ENCODE data around the gene ADAMTS12. TPM values are rescaled to one million over a fixed set of nuclear protein-coding genes. Genes with fewer than 3 reads are reported as not detected.
A peak's percentile ranks its signal among the peaks of the same experiment; 100 is the strongest.

Gene ADAMTS12
- total and polyA plus RNA-seq, 2 of the 8 experiments (the other 6 are each of a cell fraction or from before 2014, with no cell fraction given): 6.4 to 12.8 TPM

- H3K18ac ChIP-seq (ENCODE audit: extremely low read depth, low read length): no peak overlapping the region
- H3K23me2 ChIP-seq (ENCODE audit: low read depth, low read length): no peaks in the 10 kb centered on the region
- H3K4ac ChIP-seq (replicated peaks; ENCODE audit: insufficient read length, low read depth, low read length): no peak overlapping the region
- no peak overlapping the region for H3K56ac ChIP-seq (replicated peaks; ENCODE audit: insufficient read length, low read depth, low read length)
- FAIRE-seq: no peak
- WGBS, 2 experiments (ENCODE audit: extremely low coverage in 1 of 2, insufficient coverage in 1 of 2, insufficient read length in 1 of 2, insufficient replicate concordance in 2 of 2, low coverage in 1 of 2, low lambda C conversion rate in 2 of 2, missing lambda C conversion rate in 1 of 2): 85% methylated on average over 1 of the region's 1 CpG; no CpG with 5 or more reads in 1 of the 2 experiments
- no peak overlapping the region for H3K14ac ChIP-seq (ENCODE audit: insufficient read length)
- no peak overlapping the region for H4K8ac ChIP-seq (ENCODE audit: extremely low read depth, insufficient read depth, low read length)
- H3K23ac ChIP-seq (ENCODE audit: insufficient read length): no peak overlapping the region
- H4K5ac ChIP-seq (ENCODE audit: insufficient read length, low read depth, low read length): no peak overlapping the region
- H2BK15ac ChIP-seq (ENCODE audit: low read length): no peak overlapping the region
- no peak overlapping the region for H3K4me3 ChIP-seq (ENCODE audit: extremely low read depth in 1 of 4, insufficient read depth in 2 of 4, low read depth in 3 of 4, low read length in 4 of 4)
- H3K4me1 ChIP-seq (replicated peaks in 1 of 4; ENCODE audit: control insufficient read depth in 3 of 4, insufficient read depth in 4 of 4, low read length in 3 of 4): no peaks in the 10 kb centered on the region
- H3K27ac ChIP-seq (ENCODE audit: low read depth, low read length): no peak overlapping the region
- no peaks in the 10 kb centered on the region for H3K36me3 ChIP-seq (ENCODE audit: control insufficient read depth in 2 of 4, insufficient read depth in 4 of 4, low read length in 3 of 4)
- no peaks in the 10 kb centered on the region for H4K20me1 ChIP-seq (replicated peaks in 1 of 2; ENCODE audit: control insufficient read depth in 1 of 2, insufficient read depth in 2 of 2, low read length in 2 of 2)
- H3K9me3 ChIP-seq (ENCODE audit: insufficient read depth in 2 of 2, low read depth in 1 of 2, low read length in 1 of 2): 0 out of 4 replicates have a peak, but pooled peaks cover 0 to 7% of the 10 kb centered on the region in 2 experiments
- H2AK5ac ChIP-seq (ENCODE audit: low read depth, low read length): no peak overlapping the region
- no peak overlapping the region for H2BK20ac ChIP-seq (ENCODE audit: low read length)
- no peak for DNase-seq (ENCODE audit: low read depth in 1 of 2, low spot score in 2 of 2)
- POLR2A ChIA-PET (ENCODE audit: partially characterized antibody): no interaction called here
- no peak overlapping the region for H4K91ac ChIP-seq (replicated peaks; ENCODE audit: insufficient read length, low read length)
- 0 out of 2 replicates have a peak overlapping the region, but pooled peaks have one; percentile 11 for H2AFZ ChIP-seq (ENCODE audit: low read length)
- H3K79me2 ChIP-seq (ENCODE audit: control insufficient read depth in 1 of 2, insufficient read depth in 2 of 2, low read length in 2 of 2): no peaks in the 10 kb centered on the region
- H2BK5ac ChIP-seq (ENCODE audit: low read depth, low read length): no peak overlapping the region
- H3K4me2 ChIP-seq (ENCODE audit: insufficient read depth in 1 of 2, low read depth in 2 of 2, low read length in 2 of 2): no peak overlapping the region
- no peak overlapping the region for H2BK12ac ChIP-seq (ENCODE audit: low read depth, low read length)
- no peaks in the 10 kb centered on the region for H3K27me3 ChIP-seq (replicated peaks in 1 of 4; ENCODE audit: control insufficient read depth in 3 of 4, extremely low read depth in 1 of 4, insufficient read depth in 3 of 4, low read length in 3 of 4)
- no peaks in the 10 kb centered on the region for H3K79me1 ChIP-seq (ENCODE audit: low read depth, low read length)
- no peak overlapping the region for H2BK120ac ChIP-seq (replicated peaks; ENCODE audit: low read depth, low read length)
- H3K9ac ChIP-seq (replicated peaks in 1 of 4; ENCODE audit: extremely low read depth in 1 of 4, low read depth in 3 of 4, low read length in 3 of 4): no peak overlapping the region
- CTCF ChIA-PET (ENCODE audit: partially characterized antibody): interaction anchor here (1.2 kb wide), 1 partner anchor 9 kb away, joined by 3 read pairs; the partner anchor contains the start of gene ADAMTS12
- TF ChIP-seq BRCA1 (IDR thresholded peaks at IDR 0.05; ENCODE audit: low read depth, low read length) (no peak), NRF1 (IDR thresholded peaks at IDR 0.05; ENCODE audit: low read depth, low read length) (no peak), SP2 (IDR thresholded peaks at IDR 0.05; ENCODE audit: low read length) (no peak), USF2 (IDR thresholded peaks at IDR 0.05; ENCODE audit: low read length) (no peak), POU5F1 (IDR thresholded peaks at IDR 0.05; ENCODE audit: low read depth, low read length) (no peak), CEBPB (IDR thresholded peaks at IDR 0.05; ENCODE audit: low read depth, low read length) (no peak), SP1 (IDR thresholded peaks at IDR 0.05; ENCODE audit: low read depth, low read length) (no peak), SIX5 (IDR thresholded peaks at IDR 0.05; ENCODE audit: low read depth, low read length) (no peak), SAP30 (IDR thresholded peaks at IDR 0.05; ENCODE audit: insufficient read depth, insufficient replicate concordance, low read length) (no peak), FOSL1 (IDR thresholded peaks at IDR 0.05; ENCODE audit: insufficient read depth, low read depth, low read length) (no peak), ATF2 (IDR thresholded peaks at IDR 0.05; ENCODE audit: low read length) (no peak), TEAD4 (IDR thresholded peaks at IDR 0.05; ENCODE audit: low read depth, low read length) (no peak)
These were observed 9.4 kb upstream of the ADAMTS12 start for GRCh38 chr5:33901156-33901555.

All from H1 (cell line).